WTC11 (cell line): Measurements from ENCODE around the gene CNTNAP2.

Experiments
- CREB1 ChIP-seq: sonication (generic); formaldehyde crosslinking; IDR thresholded peaks from 2 replicates; pipeline ENCODE4 v1.8.0; 2023; ENCODE audit warnings: mild to moderate bottlenecking, missing genetic modification reagents
- MAX ChIP-seq: sonication (generic); formaldehyde crosslinking; IDR thresholded peaks from 2 replicates; pipeline ENCODE4 v1.8.0; 2022; ENCODE audit warnings: mild to moderate bottlenecking, missing genetic modification reagents
- MLX ChIP-seq: sonication (generic); formaldehyde crosslinking; IDR thresholded peaks from 2 replicates; pipeline ENCODE4 v1.8.1; 2023; ENCODE audit warnings: mild to moderate bottlenecking, missing genetic modification reagents, moderate library complexity
- TF ChIP-seq, protein P1 (sequence below): fragments of 200-600 bp; IDR thresholded peaks from 2 replicates; pipeline ENCODE4 v1.8.0; 2022; ENCODE audit warnings: antibody characterized with exemption

DNA sequence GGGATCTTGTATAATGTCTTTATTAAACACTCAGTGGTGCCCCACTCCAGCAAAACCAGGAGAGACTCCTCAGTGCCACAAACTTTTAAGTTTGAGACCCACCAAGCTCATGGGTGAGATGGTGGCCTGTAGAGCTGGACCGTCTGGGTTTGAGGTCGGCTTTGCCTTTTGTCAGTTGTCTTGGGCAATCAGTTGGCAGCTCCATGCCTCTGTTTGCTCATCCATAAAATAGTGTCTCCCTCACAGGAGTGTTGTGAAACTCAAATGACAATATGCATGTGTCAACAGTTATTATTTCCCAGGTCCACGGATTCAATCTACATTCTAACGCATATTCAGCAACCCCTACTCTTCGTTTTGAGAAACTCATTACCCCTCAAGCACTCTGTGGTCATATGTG lies 2106.1 kb downstream of the CNTNAP2 start:
- TF ChIP-seq MAX (CRISPR knock-in tag) (no peak), MLX (no peak), CREB1 (CRISPR knock-in tag) (no peak)
- TF ChIP-seq, protein P1, sequence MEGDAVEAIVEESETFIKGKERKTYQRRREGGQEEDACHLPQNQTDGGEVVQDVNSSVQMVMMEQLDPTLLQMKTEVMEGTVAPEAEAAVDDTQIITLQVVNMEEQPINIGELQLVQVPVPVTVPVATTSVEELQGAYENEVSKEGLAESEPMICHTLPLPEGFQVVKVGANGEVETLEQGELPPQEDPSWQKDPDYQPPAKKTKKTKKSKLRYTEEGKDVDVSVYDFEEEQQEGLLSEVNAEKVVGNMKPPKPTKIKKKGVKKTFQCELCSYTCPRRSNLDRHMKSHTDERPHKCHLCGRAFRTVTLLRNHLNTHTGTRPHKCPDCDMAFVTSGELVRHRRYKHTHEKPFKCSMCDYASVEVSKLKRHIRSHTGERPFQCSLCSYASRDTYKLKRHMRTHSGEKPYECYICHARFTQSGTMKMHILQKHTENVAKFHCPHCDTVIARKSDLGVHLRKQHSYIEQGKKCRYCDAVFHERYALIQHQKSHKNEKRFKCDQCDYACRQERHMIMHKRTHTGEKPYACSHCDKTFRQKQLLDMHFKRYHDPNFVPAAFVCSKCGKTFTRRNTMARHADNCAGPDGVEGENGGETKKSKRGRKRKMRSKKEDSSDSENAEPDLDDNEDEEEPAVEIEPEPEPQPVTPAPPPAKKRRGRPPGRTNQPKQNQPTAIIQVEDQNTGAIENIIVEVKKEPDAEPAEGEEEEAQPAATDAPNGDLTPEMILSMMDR: no peak
